GM12878 (cell line): ENCODE data around the gene EIF3D. TPM values are rescaled to one million over a fixed set of nuclear protein-coding genes. Genes with fewer than 3 reads are reported as not detected.

Source experiments
- ATAC-seq: fragments of 200-7000 bp; cut with Tn5 transposase; 3 replicates; pipeline ENCODE4 v1.9.1; 2020; ENCODE audit warnings: mild to moderate bottlenecking, moderate library complexity
- BruUV-seq: library from RNA; stranded (reverse); fragments of 400-500 nt; replicated peaks from 2 replicates; lab custom pipeline; 2021; lab: Mats Ljungman, UMichigan
- CTCF ChIA-PET: fragments of 300-600 bp; sonication (Branson Sonifier 250); formaldehyde crosslinking; extraction: SDS; loops from one replicate; lab custom pipeline; 2021; ENCODE audit warnings: inconsistent platforms; lab: Yijun Ruan, JAX
- POLR2A ChIA-PET: fragments of 350-600 bp; formaldehyde crosslinking; extraction: SDS; loops from one replicate; lab custom pipeline; 2021; ENCODE audit warnings: inconsistent platforms; lab: Charles Lee
- RAD21 ChIA-PET: fragments of 300-600 bp; sonication (Branson Sonifier 250); formaldehyde crosslinking; loops from one replicate; lab custom pipeline; 2023; ENCODE audit warnings: antibody characterized with exemption; ENCODE audit not compliant: unreplicated experiment; lab: Charles Lee
- SMC1A ChIA-PET: fragments of 300-600 bp; sonication (Branson Sonifier 250); formaldehyde crosslinking; loops from one replicate; lab custom pipeline; 2023; ENCODE audit not compliant: unreplicated experiment, uncharacterized antibody; lab: Charles Lee
- DNase-seq: peaks from one replicate; pipeline ENCODE4 v3.0.0-alpha.2; 2011; ENCODE audit warnings: low read depth, low spot score
- FAIRE-seq: peaks from 3 replicates; lab custom pipeline; 2011; peaks lifted over from hg19 to GRCh38; lab: Jason Lieb, UNC
- H2AFZ ChIP-seq: 2 replicates; pipeline ENCODE4 v1.6.0; 2011; ENCODE audit warnings: low read depth, low read length, control low read depth; ENCODE audit not compliant: control insufficient read depth
- H3K27ac ChIP-seq: 2 replicates; pipeline ENCODE4 v1.5.1; 2011; ENCODE audit warnings: control low read depth; ENCODE audit not compliant: control insufficient read depth, insufficient read depth
- H3K27me3 ChIP-seq, 2 experiments: replicated peaks in 1 of 2; 2 replicates each; pipeline versions ENCODE4 v1.6.0 to v1.6.1; 2011; ENCODE audit warnings: low read length in 1 of 2; ENCODE audit not compliant: control insufficient read depth in 2 of 2, insufficient read depth in 2 of 2
- H3K36me3 ChIP-seq, 2 experiments: 2 replicates each; pipeline ENCODE4 v1.5.1; 2011; ENCODE audit warnings: low read length in 1 of 2; ENCODE audit not compliant: control insufficient read depth in 2 of 2, insufficient read depth in 2 of 2
- H3K4me1 ChIP-seq: 2 replicates; pipeline ENCODE4 v1.6.1; 2011; ENCODE audit warnings: mild to moderate bottlenecking, low read length, moderate library complexity, mixed read lengths; ENCODE audit not compliant: control insufficient read depth, insufficient read depth
- H3K4me2 ChIP-seq: 2 replicates; pipeline ENCODE4 v1.6.0; 2011; ENCODE audit warnings: control low read depth; ENCODE audit not compliant: control insufficient read depth, insufficient read depth
- H3K4me3 ChIP-seq: fragments of 200-600 bp; sonication (generic); 2 replicates; pipeline ENCODE4 v1.5.1; 2016
- H3K79me2 ChIP-seq: 2 replicates; pipeline ENCODE4 v1.6.0; 2011; ENCODE audit warnings: low read length; ENCODE audit not compliant: control insufficient read depth, insufficient read depth
- H3K9ac ChIP-seq: 2 replicates; pipeline ENCODE4 v1.8.0; 2011; ENCODE audit warnings: low read length, control low read depth, mixed read lengths; ENCODE audit not compliant: control insufficient read depth, insufficient read depth
- H3K9me3 ChIP-seq: replicated peaks from 3 replicates; pipeline ENCODE4 v1.5.1; 2011; ENCODE audit warnings: mild to moderate bottlenecking, low read length; ENCODE audit not compliant: control insufficient read depth, insufficient read depth
- H4K20me1 ChIP-seq: 2 replicates; pipeline ENCODE4 v1.6.0; 2011; ENCODE audit not compliant: control insufficient read depth, insufficient read depth
- CHD2 ChIP-seq: IDR thresholded peaks from 2 replicates; pipeline ENCODE4 v1.6.1; 2011; ENCODE audit warnings: low read depth, low read length, improper control_type of control experiment, borderline replicate concordance
- DPF2 ChIP-seq: fragments of 450-650 bp; IDR thresholded peaks from 2 replicates; pipeline ENCODE4 v1.6.1; 2017; ENCODE audit warnings: mild to moderate bottlenecking
- EZH2 ChIP-seq: IDR thresholded peaks from 2 replicates; pipeline ENCODE4 v1.6.1; 2012; ENCODE audit warnings: low read depth, mild to moderate bottlenecking, control low read depth, inconsistent platforms, low read length, borderline replicate concordance; ENCODE audit not compliant: control insufficient read depth
- KDM1A ChIP-seq: fragments of 200-600 bp; sonication (generic); IDR thresholded peaks from 2 replicates; pipeline ENCODE4 v1.6.1; 2016; ENCODE audit warnings: borderline replicate concordance
- MAX ChIP-seq: IDR thresholded peaks from 2 replicates; pipeline ENCODE4 v1.6.1; 2012; ENCODE audit warnings: low read depth, low read length, improper control_type of control experiment
- NR2F1 ChIP-seq: fragments of 450-650 bp; conservative IDR thresholded peaks from 2 replicates; pipeline ENCODE4 v1.6.1; 2017; ENCODE audit warnings: mild to moderate bottlenecking
- POLR2A ChIP-seq: IDR thresholded peaks from 2 replicates; pipeline ENCODE4 v1.6.1; 2011; ENCODE audit warnings: low read depth, mild to moderate bottlenecking, low read length
- SMARCA5 ChIP-seq: fragments of 450-650 bp; IDR thresholded peaks from 2 replicates; pipeline ENCODE4 v1.6.1; 2017; ENCODE audit warnings: mild to moderate bottlenecking
- SREBF1 ChIP-seq: IDR thresholded peaks from 2 replicates; pipeline ENCODE4 v1.6.1; 2012; ENCODE audit warnings: mild to moderate bottlenecking, low read length
- SRF ChIP-seq, 2 experiments: IDR thresholded peaks; 2 replicates each; pipeline ENCODE4 v1.6.1; 2011; ENCODE audit warnings: low read depth in 2 of 2, low read length in 2 of 2, mild to moderate bottlenecking in 1 of 2, moderate library complexity in 1 of 2
- SUPT20H ChIP-seq: IDR thresholded peaks from 2 replicates; pipeline ENCODE4 v1.6.1; 2011; ENCODE audit warnings: low read depth, mild to moderate bottlenecking, low read length, moderate library complexity, borderline replicate concordance; ENCODE audit not compliant: control insufficient read depth
- WGBS: methylation state at CpG from one replicate; pipeline ENCODE4 v1.1.6; 2016; ENCODE audit warnings: low lambda C conversion rate; ENCODE audit not compliant: insufficient replicate concordance, insufficient coverage; ENCODE audit errors: missing lambda C conversion rate; 5-methylcytosine and 5-hydroxymethylcytosine counted together
- in situ Hi-C: fragments of 300-500 bp; cut with MboI; formaldehyde crosslinking; loops from 9 replicates; pipeline ENCODE4 v1.14.3; 2018; ENCODE audit warnings: mixed read lengths
- intact Hi-C: fragments of 100-400 bp; cut with micrococcal nuclease; formaldehyde crosslinking; loops from one replicate; pipeline ENCODE4 v1.14.2; 2022; ENCODE audit not compliant: unreplicated experiment
- polyA plus RNA-seq, 11 experiments: library from polyadenylated mRNA; depleted of rRNA in 4 of 11; unstranded in 6 of 11; stranded (reverse) in 5 of 11; fragments of >200 nt; fragmentation: Nextera tagmentation in 4 of 11; fragmentation: Illumina TruSeq in 1 of 11; extraction: Ambion mirVana in 4 of 11; extraction: Trizol in 1 of 11; gene quantifications; 1 replicate in 1 of 11; 2 replicates in 10 of 11; pipeline versions ENCODE4 v1.2.1 to v1.2.3, GENCODE V29; 2011 to 2016; ENCODE audit warnings: inconsistent platforms in 2 of 11, missing spikeins in 2 of 11, low read depth in 1 of 11
- total RNA-seq, 4 experiments: library from RNA; depleted of rRNA in 3 of 4; stranded (reverse); fragments of >200 nt in 3 of 4; fragmentation: Illumina TruSeq in 1 of 4; extraction: Trizol in 1 of 4; gene quantifications; 2 replicates each; pipeline versions ENCODE4 v1.2.1 to v1.2.3, GENCODE V29; 2013 to 2021
- TF ChIP-seq, protein P1 (sequence below): fragments of 450-650 bp; IDR thresholded peaks from 2 replicates; pipeline ENCODE4 v1.6.1; 2017; ENCODE audit warnings: mild to moderate bottlenecking

The EIF3D gene
- total and polyA plus RNA-seq, 10 of the 15 experiments (the other 5 are each of a cell fraction or from before 2014, with no cell fraction given), result 240 to 558 (median 420) TPM

DNA sequence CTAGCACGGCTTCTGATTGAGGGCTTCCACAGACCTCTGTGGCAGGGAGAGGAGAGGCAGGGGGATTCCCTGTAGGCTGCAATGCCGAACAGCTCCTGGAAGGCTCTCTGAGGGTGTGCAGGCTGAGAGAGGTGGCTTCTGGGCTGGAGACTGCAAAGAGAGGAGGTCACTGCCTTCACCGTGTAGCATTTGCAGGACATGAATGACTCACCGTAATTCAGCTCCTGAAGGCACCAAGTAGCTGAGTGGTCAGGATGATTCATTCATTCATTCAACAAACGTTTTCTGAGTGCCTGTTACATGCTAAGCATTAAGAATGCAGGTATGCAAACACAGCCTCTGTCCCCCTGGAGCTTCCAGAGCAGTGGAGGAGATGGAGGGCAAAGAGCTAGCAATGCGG, 18.0 kb upstream of the EIF3D start:
- Histone ChIP-seq H3K9ac (no peak overlapping the region), H3K27ac (no peak overlapping the region), H3K4me3 (no peak overlapping the region), H3K79me2 (no peaks in the 10 kb centered on the region), H3K27me3 (no peaks in the 10 kb centered on the region), H3K4me2 (no peak overlapping the region), H3K9me3 (no peaks in the 10 kb centered on the region), H4K20me1 (no peaks in the 10 kb centered on the region), H2AFZ (no peak overlapping the region), H3K36me3 (no peaks in the 10 kb centered on the region), H3K4me1 (peaks cover 2% of the 10 kb centered on the region)
- intact Hi-C loops, result loop anchor here (5.0 to 10.0 kb wide), 3 partner anchors 210 to 428 kb away; no protein-coding TSS in a partner anchor
- SMC1A ChIA-PET, result interaction anchor here (0.7 to 1.3 kb wide), 3 partner anchors 195 to 434 kb away, joined by 3 to 5 read pairs (median 3); no protein-coding TSS in a partner anchor
- no peak for DNase-seq
- ATAC-seq, result no peak; the same call in 1 of the 3 replicates
- CTCF ChIA-PET, result interaction anchor here (0.8 to 2.8 kb wide), 8 partner anchors 44 to 497 kb away, joined by 3 to 11 read pairs (median 4); partner anchors contain the start of genes CSF2RB and IFT27
- 40% methylated on average over 6 of the region's 6 CpGs for WGBS
- no peak for TF ChIP-seq SUPT20H
- TF ChIP-seq SREBF1, result no peak
- TF ChIP-seq NR2F1, result no peak
- TF ChIP-seq DPF2, result no peak
- no peak for TF ChIP-seq SMARCA5
- no peak for TF ChIP-seq CHD2
- no peak for TF ChIP-seq KDM1A
- no peak for TF ChIP-seq MAX
- no peak for TF ChIP-seq SRF (IDR thresholded peaks at IDR 0.05; ENCODE audit: low read depth in 2 of 2, low read length in 2 of 2)
- TF ChIP-seq POLR2A, result no peak
- TF ChIP-seq, protein P1, sequence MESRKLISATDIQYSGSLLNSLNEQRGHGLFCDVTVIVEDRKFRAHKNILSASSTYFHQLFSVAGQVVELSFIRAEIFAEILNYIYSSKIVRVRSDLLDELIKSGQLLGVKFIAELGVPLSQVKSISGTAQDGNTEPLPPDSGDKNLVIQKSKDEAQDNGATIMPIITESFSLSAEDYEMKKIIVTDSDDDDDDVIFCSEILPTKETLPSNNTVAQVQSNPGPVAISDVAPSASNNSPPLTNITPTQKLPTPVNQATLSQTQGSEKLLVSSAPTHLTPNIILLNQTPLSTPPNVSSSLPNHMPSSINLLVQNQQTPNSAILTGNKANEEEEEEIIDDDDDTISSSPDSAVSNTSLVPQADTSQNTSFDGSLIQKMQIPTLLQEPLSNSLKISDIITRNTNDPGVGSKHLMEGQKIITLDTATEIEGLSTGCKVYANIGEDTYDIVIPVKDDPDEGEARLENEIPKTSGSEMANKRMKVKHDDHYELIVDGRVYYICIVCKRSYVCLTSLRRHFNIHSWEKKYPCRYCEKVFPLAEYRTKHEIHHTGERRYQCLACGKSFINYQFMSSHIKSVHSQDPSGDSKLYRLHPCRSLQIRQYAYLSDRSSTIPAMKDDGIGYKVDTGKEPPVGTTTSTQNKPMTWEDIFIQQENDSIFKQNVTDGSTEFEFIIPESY, result no peak
- TF ChIP-seq EZH2, result no peak
- RAD21 ChIA-PET, result no interaction called here
- no peak for FAIRE-seq
- no TSS peak for BruUV-seq
- POLR2A ChIA-PET, result interaction anchor here (1.0 kb wide), 1 partner anchor 17 kb away, joined by 3 read pairs; the partner anchor contains the start of gene EIF3D
- in situ Hi-C loops, result loop anchor here (5.0 kb wide), 1 partner anchor 310 kb away; no protein-coding TSS in a partner anchor
